T-helper 22 cell (primary cell): Measurements from ENCODE around the gene CDC42EP1.

Experiments used
- DNase-seq: peaks from one replicate; pipeline ENCODE4 v3.0.0-alpha.2; 2020; ENCODE audit warnings: low read depth

The CDC42EP1 gene

DNA sequence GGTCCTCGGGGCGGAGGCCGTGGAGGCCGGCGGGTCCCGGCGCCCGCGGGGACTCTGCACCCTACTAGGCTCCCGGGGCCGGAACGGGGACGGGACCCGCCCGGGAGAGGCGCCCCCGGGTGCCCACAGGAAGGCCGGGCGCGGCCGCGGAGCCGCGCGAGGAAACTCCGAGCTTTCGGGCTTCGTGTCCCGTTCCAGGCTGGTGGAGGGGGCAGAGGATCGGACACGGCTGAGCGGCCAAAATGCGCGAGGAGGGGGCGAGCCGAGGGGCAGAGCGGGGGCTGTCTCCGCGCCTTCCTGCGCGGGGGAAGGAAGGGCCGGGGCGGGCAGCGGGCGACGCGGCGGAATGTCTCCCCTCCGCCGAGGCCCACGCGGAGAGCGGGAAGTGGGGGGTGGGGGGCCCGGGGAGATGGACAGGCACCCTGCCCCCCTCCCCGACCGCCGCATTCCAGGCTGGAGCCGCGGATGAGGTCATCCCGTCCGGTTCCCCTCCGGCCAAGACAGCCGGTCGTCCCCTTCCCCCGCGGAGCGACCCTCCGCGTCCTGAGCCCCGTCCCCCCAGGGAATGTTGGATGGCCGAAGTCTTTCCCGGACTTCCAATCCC is 430 bp downstream of the CDC42EP1 start:
- no peak for DNase-seq

DNA sequence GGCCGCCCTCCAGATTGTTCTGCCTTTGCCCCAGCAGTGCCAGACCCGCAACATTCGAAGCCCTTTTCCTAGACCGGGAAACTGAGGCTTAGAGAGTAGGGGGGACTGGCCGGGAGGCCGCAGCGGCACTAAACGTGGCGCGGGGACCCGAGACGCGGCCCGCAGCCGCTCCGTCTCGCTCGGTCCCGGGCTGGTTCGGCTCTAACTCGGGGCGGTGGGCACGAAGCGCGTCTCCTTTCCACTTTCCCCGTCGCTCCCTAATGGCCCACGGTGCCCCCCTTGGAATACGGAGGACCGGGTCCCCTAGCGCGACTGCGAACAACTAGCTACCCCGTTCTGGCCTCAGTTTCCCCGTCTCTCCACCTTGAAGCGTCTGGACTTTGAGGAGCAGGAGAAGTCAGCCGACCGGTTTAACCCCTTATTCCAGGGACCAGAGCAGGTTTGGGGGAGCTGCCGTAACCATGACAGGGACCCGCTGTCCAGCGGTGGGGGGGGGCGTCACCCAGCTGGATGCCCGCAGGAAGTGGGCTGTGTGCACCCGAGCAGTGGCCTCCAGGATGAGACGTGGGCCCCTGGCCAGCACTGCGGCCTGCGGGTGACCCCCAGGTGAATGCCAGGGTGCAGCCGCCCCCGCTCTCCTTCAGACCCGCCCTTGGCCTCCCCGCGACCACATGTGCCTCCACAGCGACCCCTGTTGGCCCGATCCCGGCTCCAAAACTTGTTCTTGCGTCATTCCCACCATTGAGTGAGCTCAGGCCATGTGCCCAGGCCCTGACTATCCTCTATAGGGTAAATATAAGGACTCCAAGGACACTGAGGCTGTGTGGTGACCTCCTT is 1.1 kb downstream of the CDC42EP1 start:
- DNase-seq = peak; percentile 32

DNA sequence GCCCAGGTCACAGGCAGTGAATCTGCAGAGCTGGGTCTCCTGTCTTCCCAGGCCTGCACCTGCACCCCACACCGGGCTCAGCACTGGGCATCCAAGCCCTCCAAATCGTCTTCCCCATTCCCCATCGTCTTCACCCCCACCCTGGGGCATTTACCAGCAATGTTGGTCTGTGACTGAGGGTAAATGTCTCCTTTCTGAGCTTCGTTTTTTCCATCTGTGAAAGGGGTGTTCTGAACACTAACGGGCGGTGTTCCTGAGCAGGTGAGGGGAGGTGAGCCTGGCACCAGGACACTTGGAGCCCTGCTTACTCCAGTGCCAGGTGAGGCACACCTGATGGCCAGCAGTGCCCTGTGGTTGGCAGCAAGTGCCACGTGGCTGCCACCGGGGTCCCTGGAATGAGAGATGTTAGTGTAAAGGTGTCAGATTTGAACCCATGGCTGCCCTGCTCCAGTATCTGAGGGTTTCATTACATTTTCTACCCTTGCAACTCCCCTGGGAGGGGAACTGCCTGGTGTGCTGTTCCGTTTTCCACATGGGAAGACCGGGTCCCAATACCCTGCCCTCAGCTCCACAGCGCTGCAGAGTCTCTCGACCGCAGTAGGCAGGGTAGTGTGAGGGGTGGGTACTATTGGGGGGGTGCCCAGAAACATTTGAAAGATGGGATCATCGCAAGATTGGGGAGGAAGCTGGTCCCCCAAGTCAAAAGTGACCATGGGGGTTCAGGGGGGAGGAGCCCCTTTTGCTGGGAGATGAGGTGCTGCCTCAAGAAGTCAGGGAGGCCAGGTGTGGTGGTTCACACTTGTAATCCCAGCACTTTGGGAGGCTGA is 2.0 kb downstream of the CDC42EP1 start:
- no peak for DNase-seq

DNA sequence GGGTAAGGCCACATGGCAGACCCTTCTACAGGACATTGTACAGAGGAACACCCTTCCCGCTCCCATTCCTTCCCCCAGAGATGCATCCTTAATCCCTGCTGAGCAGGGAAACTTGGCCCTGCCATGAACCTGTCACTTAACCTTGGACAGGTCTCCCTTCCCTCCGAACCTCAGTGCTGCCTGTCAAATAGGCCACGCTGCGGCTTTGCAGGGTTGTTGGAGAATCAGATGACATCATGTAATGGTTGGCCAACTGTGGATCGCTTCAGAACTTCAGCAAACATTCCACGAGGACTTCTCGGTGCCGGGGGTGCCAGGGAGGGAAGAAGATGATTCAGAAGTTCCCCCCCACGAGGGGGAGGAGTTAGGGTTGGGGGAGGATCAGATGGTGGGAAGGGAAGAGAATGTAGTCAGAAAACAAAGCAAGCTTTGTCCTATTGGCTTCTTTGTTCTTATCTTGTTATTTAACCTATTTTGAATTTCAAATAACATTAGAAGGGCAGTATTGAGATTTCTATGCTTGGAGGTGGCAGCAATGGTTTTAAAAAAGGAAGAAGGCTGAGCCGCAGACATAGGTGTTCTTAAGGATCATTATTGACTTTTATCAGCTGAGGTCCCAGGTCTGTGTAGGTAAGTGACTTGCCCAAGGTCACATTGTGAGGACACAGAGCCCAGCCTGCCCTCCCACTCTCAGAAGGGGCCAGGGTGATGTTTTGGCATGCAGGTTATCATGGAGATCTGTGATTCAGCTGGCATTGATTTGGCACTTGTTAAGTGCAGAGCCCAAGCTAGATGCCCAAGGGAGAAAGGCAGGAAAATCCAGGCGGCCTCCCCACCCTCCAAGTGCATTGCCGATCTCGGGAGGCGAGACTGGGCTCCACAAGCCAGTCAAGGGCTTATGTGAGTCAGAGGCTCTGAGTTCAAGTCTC is 3.1 kb downstream of the CDC42EP1 start:
- no peak for DNase-seq

DNA sequence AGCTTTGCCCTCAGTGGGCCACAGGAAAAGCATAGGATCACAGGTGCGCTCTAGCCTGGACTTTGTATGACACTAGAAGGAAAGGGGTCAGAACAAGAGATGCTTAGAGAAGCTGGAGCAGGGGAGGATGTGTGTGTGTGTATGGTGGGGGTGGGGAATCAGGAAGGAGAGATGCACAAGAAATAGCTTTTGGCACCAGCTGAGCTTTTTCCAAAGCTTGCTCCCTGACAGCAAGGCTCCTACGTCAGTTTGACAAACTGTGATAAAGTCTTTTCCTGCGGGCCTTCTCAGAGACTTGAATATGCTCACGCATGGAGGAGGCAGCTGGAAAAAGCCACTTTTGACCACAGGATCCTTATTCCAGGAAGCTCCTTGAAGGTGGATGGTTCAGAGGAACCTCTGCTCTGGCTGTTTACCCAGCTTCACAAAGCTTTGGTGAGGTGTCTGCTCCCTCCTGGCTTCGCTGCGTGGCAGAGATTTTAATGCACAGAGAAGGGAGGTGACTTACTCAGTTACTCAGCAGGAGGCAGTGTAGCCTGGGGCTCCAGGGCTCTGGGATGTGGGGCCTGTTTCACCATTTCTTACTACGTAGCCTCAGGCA is 3.9 kb downstream of the CDC42EP1 start:
- no peak for DNase-seq

DNA sequence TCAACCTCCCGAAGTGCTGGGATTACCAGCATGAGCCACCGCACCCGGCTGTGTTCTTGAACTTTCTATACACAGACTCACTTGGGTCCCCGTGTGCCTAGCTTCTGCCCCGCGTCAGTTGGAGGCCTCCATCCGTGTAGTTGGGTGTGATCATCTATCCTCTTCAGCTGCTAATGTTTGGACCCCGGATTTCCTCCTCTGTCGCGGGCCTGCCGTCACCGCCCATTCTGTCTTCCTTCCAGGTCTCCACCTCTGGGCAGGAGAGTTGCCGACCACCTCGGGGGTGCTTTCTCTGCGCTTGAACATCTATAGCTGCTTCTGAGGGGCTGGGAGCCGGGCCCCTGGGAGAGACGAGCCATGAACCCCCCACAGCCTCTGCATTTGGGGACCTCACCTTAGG is 5.5 kb downstream of the CDC42EP1 start:
- no peak for DNase-seq

DNA sequence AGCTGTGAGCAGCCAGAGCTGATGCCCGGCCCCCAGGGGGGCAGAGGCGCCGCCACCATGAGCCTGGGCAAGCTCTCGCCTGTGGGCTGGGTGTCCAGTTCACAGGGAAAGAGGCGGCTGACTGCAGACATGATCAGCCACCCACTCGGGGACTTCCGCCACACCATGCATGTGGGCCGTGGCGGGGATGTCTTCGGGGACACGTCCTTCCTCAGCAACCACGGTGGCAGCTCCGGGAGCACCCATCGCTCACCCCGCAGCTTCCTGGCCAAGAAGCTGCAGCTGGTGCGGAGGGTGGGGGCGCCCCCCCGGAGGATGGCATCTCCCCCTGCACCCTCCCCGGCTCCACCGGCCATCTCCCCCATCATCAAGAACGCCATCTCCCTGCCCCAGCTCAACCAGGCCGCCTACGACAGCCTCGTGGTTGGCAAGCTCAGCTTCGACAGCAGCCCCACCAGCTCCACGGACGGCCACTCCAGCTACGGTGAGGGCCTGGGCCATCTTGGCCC is 6.1 kb downstream of the CDC42EP1 start:
- DNase-seq = peak; percentile 20

DNA sequence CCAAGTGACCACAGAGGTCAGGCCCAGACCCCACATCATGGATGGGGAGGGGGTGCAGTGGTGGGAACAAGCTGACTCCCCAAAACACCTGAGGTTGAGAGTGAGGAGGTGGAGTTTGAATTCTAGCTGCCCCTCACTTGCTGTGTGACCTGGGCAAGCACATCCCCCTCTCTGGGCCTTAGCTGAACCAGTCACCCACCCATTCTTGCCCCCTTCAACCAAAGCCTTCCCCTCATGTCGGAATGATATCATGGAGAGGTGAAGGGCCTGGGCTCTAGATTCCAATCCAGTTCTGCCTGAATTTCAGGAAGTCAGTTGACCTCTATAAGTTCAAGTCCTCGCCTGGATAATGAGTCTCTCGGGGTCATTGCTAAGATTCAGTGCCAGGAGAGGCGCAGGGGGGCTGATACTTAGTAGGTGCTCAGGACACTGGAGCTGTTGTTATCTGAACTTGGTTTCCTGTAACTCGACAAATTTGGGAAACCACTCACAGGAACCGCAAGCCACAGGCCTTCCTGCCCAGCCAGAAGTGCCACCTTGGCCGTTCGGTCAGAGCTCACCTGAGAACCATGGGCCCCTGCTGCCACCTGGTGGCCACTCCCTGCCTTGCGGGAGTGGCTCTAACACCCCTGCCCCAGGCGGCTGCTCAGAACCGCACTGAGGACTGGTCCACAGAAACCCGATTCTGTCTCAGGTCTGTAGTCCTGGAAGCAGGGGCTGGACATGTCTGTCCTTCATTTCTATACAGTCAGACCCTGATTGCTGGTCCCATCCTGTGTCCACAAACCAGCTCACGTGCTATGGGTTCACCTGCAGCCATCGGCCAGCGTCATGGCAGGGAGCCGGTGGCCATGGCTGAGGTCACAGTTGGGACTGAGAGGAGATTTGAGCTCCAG is 6.9 kb downstream of the CDC42EP1 start:
- peak; percentile 75 for DNase-seq

DNA sequence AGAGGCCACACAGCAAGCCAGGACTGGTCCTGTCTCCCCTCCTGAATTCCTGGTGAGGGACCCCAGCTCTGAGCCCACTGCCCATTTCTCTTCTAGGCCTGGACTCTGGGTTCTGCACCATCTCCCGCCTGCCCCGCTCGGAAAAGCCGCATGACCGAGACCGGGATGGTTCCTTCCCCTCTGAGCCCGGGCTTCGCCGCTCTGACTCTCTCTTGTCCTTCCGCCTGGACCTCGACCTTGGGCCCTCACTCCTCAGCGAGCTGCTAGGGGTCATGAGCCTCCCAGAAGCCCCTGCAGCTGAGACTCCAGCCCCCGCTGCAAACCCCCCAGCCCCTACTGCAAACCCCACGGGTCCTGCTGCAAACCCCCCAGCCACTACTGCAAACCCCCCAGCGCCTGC is 7.7 kb downstream of the CDC42EP1 start:
- DNase-seq = no peak

DNA sequence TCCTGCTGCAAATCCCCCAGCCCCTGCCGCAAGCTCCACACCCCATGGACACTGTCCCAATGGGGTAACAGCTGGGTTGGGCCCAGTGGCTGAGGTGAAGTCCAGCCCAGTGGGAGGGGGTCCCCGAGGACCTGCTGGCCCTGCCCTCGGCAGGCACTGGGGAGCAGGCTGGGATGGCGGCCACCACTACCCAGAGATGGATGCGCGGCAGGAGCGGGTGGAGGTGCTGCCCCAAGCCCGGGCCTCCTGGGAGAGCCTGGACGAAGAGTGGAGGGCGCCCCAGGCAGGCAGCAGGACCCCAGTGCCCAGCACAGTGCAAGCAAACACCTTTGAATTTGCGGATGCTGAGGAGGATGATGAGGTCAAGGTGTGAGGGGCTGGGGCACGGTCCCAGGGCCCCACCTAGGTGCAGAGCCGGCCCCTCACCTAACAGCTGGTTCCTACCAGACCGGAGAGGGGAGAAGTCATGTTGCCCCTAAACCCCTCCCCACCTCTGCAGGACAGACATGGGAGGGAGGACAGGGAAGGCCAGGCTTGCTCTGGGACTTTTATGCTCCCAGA is 8.2 kb downstream of the CDC42EP1 start:
- no peak for DNase-seq

DNA sequence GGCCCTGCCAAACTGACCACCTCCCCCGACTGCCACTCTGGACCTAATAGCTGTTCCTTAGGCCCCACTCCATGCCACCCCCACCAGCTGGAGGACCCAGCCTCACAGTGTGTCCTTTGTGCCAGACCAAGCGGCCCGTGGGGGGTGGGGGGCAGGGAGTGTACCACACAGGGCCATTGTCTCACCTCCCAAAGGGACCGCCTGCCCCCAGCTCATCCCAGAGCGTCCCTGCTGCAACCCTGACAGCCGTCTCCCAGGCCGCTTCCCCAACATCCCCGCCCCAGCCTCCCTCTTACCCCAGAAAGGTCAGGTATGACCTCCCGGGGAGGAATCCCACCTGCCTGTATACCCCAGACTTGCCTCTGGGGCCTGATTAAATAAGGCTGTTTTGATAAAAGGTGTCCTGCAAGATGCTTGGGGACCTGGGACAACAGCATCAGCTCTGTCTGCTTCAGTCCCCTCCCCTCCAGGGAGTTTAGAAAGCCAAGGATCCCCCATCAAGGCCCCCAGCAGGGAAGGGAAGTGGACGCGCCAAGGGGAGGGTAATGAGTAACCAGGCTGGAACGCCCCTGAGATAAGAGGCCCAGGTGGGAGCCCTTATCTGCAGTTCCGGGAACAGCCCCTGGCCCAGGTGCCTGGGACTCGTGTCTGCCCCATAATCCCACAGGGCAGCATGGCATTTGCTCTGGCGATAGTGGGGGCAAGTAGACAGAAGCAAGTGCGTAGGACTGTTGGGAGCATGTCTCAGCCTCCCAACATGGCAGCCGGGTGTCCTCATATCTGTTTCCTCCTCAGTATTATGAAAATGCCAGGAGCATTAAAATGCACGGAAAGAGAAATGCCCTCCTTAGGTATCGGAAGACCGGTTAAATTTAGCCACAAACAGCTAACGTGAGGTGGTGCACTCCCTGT is 9.0 kb downstream of the CDC42EP1 start:
- no peak for DNase-seq

DNA sequence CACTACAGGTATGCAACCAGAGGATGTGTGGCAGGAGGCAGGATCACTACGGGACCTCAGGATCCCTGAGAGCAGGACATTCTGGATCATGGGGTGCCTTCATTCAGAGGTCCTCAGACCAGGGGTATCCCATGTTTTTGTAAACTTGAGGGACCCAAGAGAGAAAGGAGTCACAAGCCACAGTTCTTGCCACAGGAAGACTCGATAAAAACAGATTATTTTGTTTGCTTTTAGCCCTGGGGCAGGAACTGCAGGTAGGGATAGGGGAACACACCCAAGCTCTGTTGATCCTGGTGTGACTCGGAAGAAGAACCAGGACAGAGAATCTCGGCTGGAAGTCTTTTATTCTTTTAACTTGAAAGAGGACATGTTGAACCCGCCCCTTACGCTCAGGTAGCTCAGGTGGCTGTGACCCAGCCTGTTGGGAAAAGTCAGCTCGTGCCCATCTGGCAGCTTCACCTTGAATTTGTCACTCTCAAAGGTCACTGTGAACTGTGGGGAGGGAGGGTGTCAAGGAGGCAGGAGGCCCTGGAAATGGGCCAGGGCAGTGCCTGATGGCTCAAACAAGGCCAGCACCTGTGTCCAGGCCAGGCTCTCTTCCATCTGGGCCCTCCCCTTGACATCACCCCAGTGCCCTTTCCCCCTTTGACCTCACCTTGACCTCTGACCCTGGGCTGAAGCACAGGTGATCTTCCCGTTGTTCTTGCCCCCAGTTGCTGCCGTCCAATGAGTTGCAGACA is 9.8 kb downstream of the CDC42EP1 start:
- no peak for DNase-seq

DNA sequence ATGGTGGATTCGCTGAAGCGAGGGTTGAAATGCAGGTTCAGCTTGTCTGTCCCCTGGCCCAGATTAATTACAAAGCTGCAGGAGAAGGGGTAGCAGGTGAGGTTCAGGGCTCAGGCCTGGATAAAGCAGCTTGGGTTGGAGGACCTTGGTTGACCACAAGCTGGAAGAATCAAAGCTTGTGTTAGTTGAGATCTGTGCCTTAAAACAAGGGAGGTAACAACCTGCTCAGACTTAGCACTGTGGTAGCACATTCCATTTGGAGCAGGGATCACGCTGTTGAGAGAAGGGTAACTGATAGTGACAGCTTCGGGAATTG is 10.3 kb downstream of the CDC42EP1 start:
- DNase-seq = no peak

DNA sequence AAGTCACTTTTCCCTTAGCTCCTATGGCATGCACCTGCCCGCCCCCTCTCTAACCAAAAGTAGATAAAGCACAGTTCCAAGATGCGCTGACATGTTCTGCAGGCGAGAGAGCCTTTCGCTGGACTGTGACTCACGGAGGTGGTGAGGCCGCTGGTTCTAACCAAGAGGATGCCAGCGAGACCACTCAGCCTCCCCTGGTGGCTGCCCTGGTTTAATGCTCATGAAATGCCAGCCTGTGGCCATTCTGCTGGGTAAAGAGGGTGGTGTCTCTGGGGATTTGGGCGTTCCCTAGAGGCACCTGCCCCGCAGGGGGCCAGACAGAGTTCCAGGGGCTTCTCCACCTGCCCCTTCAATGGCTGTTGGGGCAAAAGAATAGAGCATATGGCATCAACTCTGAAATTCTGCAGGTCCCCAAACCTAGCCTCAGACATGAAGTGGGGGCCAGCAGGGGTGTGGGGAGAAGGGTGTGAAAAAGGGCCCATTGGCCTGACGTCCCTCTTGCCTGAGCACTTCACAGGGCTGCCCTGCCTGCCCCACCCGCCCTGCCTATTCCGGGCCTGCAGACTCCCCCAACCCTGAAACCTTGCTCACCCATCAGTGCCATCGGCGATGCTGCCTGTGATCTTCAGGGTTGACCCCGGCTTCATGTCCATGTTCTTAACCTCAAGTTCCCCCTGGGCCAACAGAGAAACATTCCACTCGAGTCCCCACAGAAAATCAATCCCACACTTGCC is 11.1 kb downstream of the CDC42EP1 start:
- no peak for DNase-seq

DNA sequence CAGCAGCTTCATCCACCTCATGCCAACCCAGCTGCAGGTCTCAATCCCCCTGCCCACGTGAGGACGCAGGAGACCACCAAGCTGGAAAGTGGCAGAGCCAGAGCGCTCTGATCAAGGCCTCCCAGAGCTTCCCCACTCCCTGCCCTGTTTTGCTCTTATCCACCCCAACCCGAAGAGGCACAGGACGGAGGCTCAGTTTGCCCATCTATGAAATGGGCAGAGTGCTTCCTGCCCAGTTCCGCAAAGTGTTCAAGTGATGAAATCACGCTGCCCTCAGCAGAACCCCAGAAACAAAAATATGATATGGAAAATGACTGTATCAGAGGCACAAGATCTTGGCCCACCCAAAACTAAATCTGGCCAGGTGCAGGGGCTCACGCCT is 11.7 kb downstream of the CDC42EP1 start:
- no peak for DNase-seq

DNA sequence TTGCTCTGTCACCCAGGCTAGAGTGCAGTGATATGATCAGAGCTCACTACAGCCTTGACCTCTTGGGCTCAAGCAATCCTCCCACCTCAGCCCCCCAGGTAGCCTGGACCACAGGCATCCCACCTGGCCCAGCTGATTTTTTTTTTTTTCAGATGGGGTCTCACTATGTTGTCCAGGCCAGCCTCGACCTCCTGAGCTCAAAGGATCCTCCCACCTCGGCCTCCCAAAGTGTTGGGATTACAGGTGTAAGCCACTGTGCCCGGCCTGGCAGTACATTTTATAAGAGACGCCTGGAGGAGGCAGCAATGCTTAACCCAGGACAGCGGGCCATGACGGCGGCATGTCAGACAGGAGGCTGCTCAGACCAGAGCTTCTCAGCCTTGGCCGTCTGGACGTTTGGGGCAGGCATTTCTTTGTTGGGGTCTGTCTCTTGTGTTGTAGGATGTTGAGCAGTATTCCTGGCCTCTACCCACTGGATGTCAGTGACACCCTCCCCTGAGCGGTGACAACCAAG is 15.3 kb downstream of the CDC42EP1 start:
- no peak for DNase-seq

DNA sequence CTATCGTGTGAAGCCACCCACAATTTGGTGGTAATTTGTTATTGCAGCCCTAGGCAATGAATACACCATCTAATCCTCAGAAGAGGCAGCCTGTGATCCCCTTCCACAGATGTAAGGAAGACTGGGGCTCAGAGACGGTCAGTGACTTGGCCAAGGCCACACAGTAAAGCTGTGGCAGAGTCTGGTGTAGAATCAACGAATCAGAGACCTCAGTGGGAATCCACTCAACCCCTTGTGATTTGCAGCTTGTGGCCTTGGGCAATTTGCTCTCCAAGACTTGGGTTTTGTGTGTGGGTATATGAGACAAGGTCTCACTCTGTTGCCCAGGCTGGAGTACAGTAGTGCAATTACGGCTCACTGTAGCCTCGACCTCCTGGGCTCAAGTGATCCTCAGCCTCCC is 17.7 kb downstream of the CDC42EP1 start:
- DNase-seq = no peak
